ENCODE results near the gene RAVER1. TPM values are rescaled to one million over a fixed set of nuclear protein-coding genes. Genes with fewer than 3 reads are reported as not detected.

Gene RAVER1
- total RNA-seq, 4 donors from 2014 or later, result 12.4 to 23.9 (median 15.8) TPM

- no peak for TF ChIP-seq CTCF (IDR thresholded peaks at IDR 0.05)
- no peak for ATAC-seq (ENCODE audit: low FRiP score)
- DNase-seq (ENCODE audit: low spot score), result no peak
Measured at GRCh38 chr19:10279737-10280442, 53.4 kb downstream of the RAVER1 start.

- DNase-seq (ENCODE audit: low spot score) (no peak), ATAC-seq (ENCODE audit: low FRiP score) (peak; percentile 21)
- TF ChIP-seq CTCF (IDR thresholded peaks at IDR 0.05), result no peak
Measured at GRCh38 chr19:10278935-10279334, 54.4 kb downstream of the RAVER1 start.

- no peak for TF ChIP-seq CTCF (IDR thresholded peaks at IDR 0.05)
- DNase-seq (ENCODE audit: low spot score), result no peak
- no peak for ATAC-seq (ENCODE audit: low FRiP score)
Measured at GRCh38 chr19:10277795-10278589, 55.3 kb downstream of the RAVER1 start.

GRCh38 chr19:10274589-10274988 is 58.7 kb downstream of the RAVER1 start:
- no peak for DNase-seq (ENCODE audit: low spot score)
- ATAC-seq (ENCODE audit: low FRiP score), result no peak
- TF ChIP-seq CTCF (IDR thresholded peaks at IDR 0.05), result no peak

- ATAC-seq (ENCODE audit: low FRiP score) (peak; percentile 18), DNase-seq (ENCODE audit: low spot score) (no peak)
- no peak for TF ChIP-seq CTCF (IDR thresholded peaks at IDR 0.05)
Measured at GRCh38 chr19:10271543-10272086, 61.7 kb downstream of the RAVER1 start.

GRCh38 chr19:10270616-10271394 is 62.5 kb downstream of the RAVER1 start, which contains the start of gene ICAM1:
ICAM1 (plus strand) TSS chr19:10271120; CDS start chr19:10271160, 40 bp downstream.
- no peak for TF ChIP-seq CTCF (IDR thresholded peaks at IDR 0.05)
- DNase-seq (ENCODE audit: low spot score) (peak; percentile 77), ATAC-seq (ENCODE audit: low FRiP score) (peak; percentile 80)

Measured in omental fat pad (tissue), 4 donors.